H1 (cell line): ENCODE results near the gene F10. TPM values are rescaled to one million over a fixed set of nuclear protein-coding genes. Genes with fewer than 3 reads are reported as not detected.

ENCODE experiments used
- CTCF ChIA-PET: fragments of 300-600 bp; sonication (Branson Sonifier 250); formaldehyde crosslinking; loops from one replicate; lab custom pipeline; 2021; ENCODE audit not compliant: partially characterized antibody; lab: Charles Lee
- POLR2A ChIA-PET: fragments of 300-600 bp; sonication (Branson Sonifier 250); formaldehyde crosslinking; loops from one replicate; lab custom pipeline; 2021; ENCODE audit warnings: inconsistent platforms; ENCODE audit not compliant: partially characterized antibody; lab: Charles Lee
- DNase-seq, 2 experiments: peaks; one replicate each; pipeline versions ENCODE4 v3.0.0 to v3.0.0-alpha.2; 2010 to 2022; ENCODE audit warnings: low spot score in 2 of 2, low read depth in 1 of 2, mixed read lengths in 1 of 2
- FAIRE-seq: peaks from 2 replicates; lab custom pipeline; 2011; peaks lifted over from hg19 to GRCh38; lab: Jason Lieb, UNC
- H2AFZ ChIP-seq: 2 replicates; pipeline ENCODE4 v1.8.1; 2012; ENCODE audit warnings: low read length, inconsistent platforms
- H2AK5ac ChIP-seq: 2 replicates; pipeline ENCODE4 v1.6.1; 2013; ENCODE audit warnings: low read depth, low read length
- H2BK120ac ChIP-seq: replicated peaks from 2 replicates; pipeline ENCODE3; 2013; ENCODE audit warnings: low read depth, low read length, inconsistent platforms
- H2BK12ac ChIP-seq: 2 replicates; pipeline ENCODE4 v1.6.1; 2013; ENCODE audit warnings: low read depth, low read length
- H2BK15ac ChIP-seq: 2 replicates; pipeline ENCODE4 v1.6.1; 2013; ENCODE audit warnings: low read length
- H2BK20ac ChIP-seq: 2 replicates; pipeline ENCODE4 v1.6.1; 2013; ENCODE audit warnings: low read length
- H2BK5ac ChIP-seq: 2 replicates; pipeline ENCODE4 v1.6.1; 2013; ENCODE audit warnings: low read depth, low read length
- H3K14ac ChIP-seq: 2 replicates; pipeline ENCODE4 v1.6.1; 2013; ENCODE audit warnings: inconsistent platforms; ENCODE audit not compliant: insufficient read length
- H3K18ac ChIP-seq: 2 replicates; pipeline ENCODE4 v1.6.1; 2013; ENCODE audit warnings: low read length; ENCODE audit errors: extremely low read depth
- H3K23ac ChIP-seq: 2 replicates; pipeline ENCODE4 v1.6.1; 2013; ENCODE audit warnings: inconsistent platforms; ENCODE audit not compliant: insufficient read length
- H3K23me2 ChIP-seq: 2 replicates; pipeline ENCODE4 v1.6.1; 2013; ENCODE audit warnings: low read depth, low read length
- H3K27ac ChIP-seq: 2 replicates; pipeline ENCODE4 v1.6.1; 2011; ENCODE audit warnings: low read depth, low read length, inconsistent platforms
- H3K27me3 ChIP-seq, 4 experiments: replicated peaks in 1 of 4; 1 replicate in 1 of 4; 2 replicates in 3 of 4; pipeline versions ENCODE4 v1.6.1 to v1.8.1; 2011 to 2013; ENCODE audit warnings: low read length in 3 of 4, mild to moderate bottlenecking in 3 of 4, inconsistent platforms in 2 of 4, mixed read lengths in 2 of 4, moderate library complexity in 1 of 4; ENCODE audit not compliant: control insufficient read depth in 3 of 4, insufficient read depth in 3 of 4; ENCODE audit errors: extremely low read depth in 1 of 4
- H3K36me3 ChIP-seq, 4 experiments: 2 replicates each; pipeline versions ENCODE4 v1.6.1 to v1.8.1; 2011 to 2013; ENCODE audit warnings: mild to moderate bottlenecking in 4 of 4, low read length in 3 of 4, moderate library complexity in 2 of 4, control low read depth in 1 of 4, inconsistent platforms in 1 of 4; ENCODE audit not compliant: insufficient read depth in 4 of 4, control insufficient read depth in 2 of 4
- H3K4ac ChIP-seq: replicated peaks from 2 replicates; pipeline ENCODE3; 2013; ENCODE audit warnings: low read length, low read depth, mixed read lengths, inconsistent platforms; ENCODE audit not compliant: insufficient read length
- H3K4me1 ChIP-seq, 4 experiments: replicated peaks in 1 of 4; 1 replicate in 1 of 4; 2 replicates in 3 of 4; pipeline versions ENCODE4 v1.6.1 to v1.8.1; 2011 to 2013; ENCODE audit warnings: low read length in 3 of 4, inconsistent platforms in 2 of 4, mixed read lengths in 1 of 4; ENCODE audit not compliant: insufficient read depth in 4 of 4, control insufficient read depth in 3 of 4
- H3K4me2 ChIP-seq, 2 experiments: 2 replicates each; pipeline versions ENCODE4 v1.6.1 to v1.8.1; 2011 to 2013; ENCODE audit warnings: low read depth in 2 of 2, low read length in 2 of 2, control low read depth in 1 of 2, inconsistent platforms in 1 of 2, mild to moderate bottlenecking in 1 of 2; ENCODE audit not compliant: insufficient read depth in 1 of 2
- H3K4me3 ChIP-seq, 4 experiments: fragments of 200-600, 300-600 bp in 1 of 4; sonication (generic), shearing (Covaris generic), sonication (Bioruptor Twin) in 1 of 4; 2 replicates each; pipeline versions ENCODE4 v1.5.1 to v1.8.1; 2011 to 2016; ENCODE audit warnings: low read length in 4 of 4, low read depth in 3 of 4, control low read depth in 2 of 4, inconsistent platforms in 2 of 4, mild to moderate bottlenecking in 2 of 4, mixed read lengths in 1 of 4, moderate library complexity in 1 of 4; ENCODE audit not compliant: insufficient read depth in 2 of 4; ENCODE audit errors: extremely low read depth in 1 of 4
- H3K56ac ChIP-seq: replicated peaks from 2 replicates; pipeline ENCODE3; 2013; ENCODE audit warnings: low read depth, mild to moderate bottlenecking, mixed read lengths, low read length, inconsistent platforms; ENCODE audit not compliant: insufficient read length
- H3K79me1 ChIP-seq: 2 replicates; pipeline ENCODE4 v1.6.1; 2013; ENCODE audit warnings: low read depth, low read length, control low read depth
- H3K79me2 ChIP-seq, 2 experiments: 2 replicates each; pipeline versions ENCODE4 v1.6.1 to v1.8.1; 2012 to 2013; ENCODE audit warnings: low read length in 2 of 2, mild to moderate bottlenecking in 2 of 2, inconsistent platforms in 1 of 2; ENCODE audit not compliant: insufficient read depth in 2 of 2, control insufficient read depth in 1 of 2
- H3K9ac ChIP-seq, 4 experiments: replicated peaks in 1 of 4; 1 replicate in 1 of 4; 2 replicates in 3 of 4; pipeline versions ENCODE4 v1.6.1 to v1.8.1; 2011 to 2013; ENCODE audit warnings: low read depth in 3 of 4, low read length in 3 of 4, control low read depth in 2 of 4, mild to moderate bottlenecking in 2 of 4, moderate library complexity in 2 of 4, inconsistent platforms in 1 of 4; ENCODE audit errors: extremely low read depth in 1 of 4
- H3K9me3 ChIP-seq, 2 experiments: 2 replicates each; pipeline versions ENCODE4 v1.6.1 to v1.8.1; 2012 to 2013; ENCODE audit warnings: mild to moderate bottlenecking in 2 of 2, moderate library complexity in 2 of 2, control low read depth in 1 of 2, inconsistent platforms in 1 of 2, low read depth in 1 of 2, low read length in 1 of 2, mixed read lengths in 1 of 2; ENCODE audit not compliant: insufficient read depth in 2 of 2
- H4K20me1 ChIP-seq, 2 experiments: replicated peaks in 1 of 2; 2 replicates each; pipeline versions ENCODE3 to v1.8.1; 2011 to 2013; ENCODE audit warnings: inconsistent platforms in 2 of 2, low read length in 2 of 2, mild to moderate bottlenecking in 1 of 2; ENCODE audit not compliant: insufficient read depth in 2 of 2, control insufficient read depth in 1 of 2
- H4K5ac ChIP-seq: 2 replicates; pipeline ENCODE4 v1.6.1; 2013; ENCODE audit warnings: low read length, low read depth, mixed read lengths, inconsistent platforms; ENCODE audit not compliant: insufficient read length
- H4K8ac ChIP-seq: 2 replicates; pipeline ENCODE4 v1.8.0; 2013; ENCODE audit warnings: mild to moderate bottlenecking, moderate library complexity, low read length, inconsistent platforms; ENCODE audit not compliant: insufficient read depth; ENCODE audit errors: extremely low read depth
- H4K91ac ChIP-seq: replicated peaks from 2 replicates; pipeline ENCODE3; 2013; ENCODE audit warnings: low read length, mixed read lengths, inconsistent platforms; ENCODE audit not compliant: insufficient read length
- CBX8 ChIP-seq: fragments of 300-800, 300-1000 bp; sonication (generic); IDR thresholded peaks from 2 replicates; pipeline ENCODE4 v1.7.1; 2016; ENCODE audit warnings: low read depth, low read length, borderline replicate concordance
- WGBS, 2 experiments: shearing (Covaris generic) in 1 of 2; methylation state at CpG; one replicate each; pipeline versions ENCODE4 v1.1.6 to v1.1.7; 2013 to 2015; ENCODE audit warnings: low lambda C conversion rate in 2 of 2, mixed read lengths in 2 of 2, inconsistent platforms in 1 of 2, low coverage in 1 of 2, missing lambda C conversion rate in 1 of 2; ENCODE audit not compliant: insufficient replicate concordance in 2 of 2, insufficient coverage in 1 of 2, insufficient read length in 1 of 2; ENCODE audit errors: extremely low coverage in 1 of 2, missing lambda C conversion rate in 1 of 2; 5-methylcytosine and 5-hydroxymethylcytosine counted together
- polyA plus RNA-seq, 7 experiments: library from polyadenylated mRNA; depleted of rRNA in 3 of 7; stranded (reverse) in 5 of 7; unstranded in 2 of 7; fragments of >200 nt in 5 of 7; fragments of 200-250 nt in 2 of 7; gene quantifications; 1 replicate in 5 of 7; 2 replicates in 1 of 7; 4 replicates in 1 of 7; pipeline versions ENCODE4 v1.2.1 to v1.2.3, GENCODE V29; 2011 to 2013; ENCODE audit warnings: missing spikeins in 2 of 7, mixed read lengths in 2 of 7
- total RNA-seq: library from RNA; stranded (reverse); fragmentation: NEBNext Ultra II Directional; extraction: Animal tissue kit (Norgen Biotek cat#: 25700); gene quantifications from 2 replicates; pipeline ENCODE4 v1.2.1, GENCODE V29; 2021

Gene F10
- total and polyA plus RNA-seq, 2 of the 8 experiments (the other 6 are each of a cell fraction or from before 2014, with no cell fraction given): 2.0 to 4.2 TPM

- TF ChIP-seq CBX8: no peak
- TF ChIP-seq, all 59 proteins: peak for 0
- Histone ChIP-seq H3K79me1 (no peaks in the 10 kb centered on the region), H3K79me2 (no peaks in the 10 kb centered on the region), H3K36me3 (no peaks in the 10 kb centered on the region; a peak in 1 of 8 replicates), H2BK12ac (no peak overlapping the region), H3K9ac (peak overlapping the region in 1 of 4 experiments; percentile 4; a peak in 1 of 7 replicates), H3K9me3 (no peaks in the 10 kb centered on the region), H3K4ac (no peak overlapping the region), H3K4me3 (no peak overlapping the region), H3K14ac (no peak overlapping the region), H2BK20ac (no peak overlapping the region), H2AFZ (no peak overlapping the region), H3K27me3 (no peaks in the 10 kb centered on the region; a peak in 2 of 7 replicates), H3K23me2 (no peaks in the 10 kb centered on the region), H4K5ac (no peak overlapping the region), H4K91ac (no peak overlapping the region), H4K8ac (no peak overlapping the region), H4K20me1 (peaks cover 0 to 4% of the 10 kb centered on the region in 2 experiments), H3K18ac (no peak overlapping the region), H2AK5ac (0 out of 2 replicates have a peak overlapping the region, but pooled peaks have one; percentile 24), H2BK5ac (no peak overlapping the region), H2BK15ac (no peak overlapping the region), H3K56ac (no peak overlapping the region), H3K4me1 (peaks cover 0 to 10% (median 8%) of the 10 kb centered on the region in 4 experiments; a peak in 5 of 7 replicates), H2BK120ac (no peak overlapping the region), H3K4me2 (no peak overlapping the region), H3K27ac (no peak overlapping the region), H3K23ac (no peak overlapping the region)
- WGBS, 2 experiments: 90% methylated on average over 19 of the region's 19 CpGs; no CpG with 5 or more reads in 1 of the 2 experiments
- no peak for DNase-seq
- POLR2A ChIA-PET: interaction anchor here (1.0 kb wide), 1 partner anchor 11 kb away, joined by 4 read pairs; no protein-coding TSS in a partner anchor
- CTCF ChIA-PET: interaction anchor here (0.7 kb wide), 1 partner anchor 213 kb away, joined by 3 read pairs; no protein-coding TSS in a partner anchor
- FAIRE-seq: no peak
Observed at GRCh38 chr13:113120300-113121182, 2.1 kb upstream of the F10 start.
